GM23338 (cell line): ENCODE measurements around the gene VRK3. TPM values are rescaled to one million over a fixed set of nuclear protein-coding genes. Genes with fewer than 3 reads are reported as not detected.

Experiments used
- CREB1 ChIP-seq: fragments of 250-450 bp; sonication (Bioruptor Pico); IDR thresholded peaks from 2 replicates; pipeline ENCODE4 v1.5.0; 2020; ENCODE audit warnings: low read depth, mild to moderate bottlenecking, moderate library complexity
- CTCF ChIP-seq, 2 experiments: fragments of 200-600 bp in 1 of 2; sonication (generic) in 1 of 2; conservative IDR thresholded peaks; 2 replicates each; pipeline versions ENCODE4 v1.5.1 to v1.6.1; 2016 to 2017; ENCODE audit warnings: antibody characterized with exemption in 2 of 2, low read depth in 2 of 2, mild to moderate bottlenecking in 2 of 2, moderate library complexity in 1 of 2
- EZH2phosphoT487 ChIP-seq: fragments of 200-600 bp; sonication (generic); IDR thresholded peaks from one replicate; pipeline ENCODE4 v1.8.1; 2018; ENCODE audit warnings: antibody characterized with exemption; ENCODE audit not compliant: unreplicated experiment
- JUNB ChIP-seq: IDR thresholded peaks from one replicate; pipeline ENCODE4 v1.6.1; 2016; ENCODE audit warnings: antibody characterized with exemption; ENCODE audit not compliant: unreplicated experiment
- NANOG ChIP-seq: IDR thresholded peaks from 2 replicates; pipeline ENCODE4 v1.6.1; 2016; ENCODE audit warnings: antibody characterized with exemption, borderline replicate concordance
- POLR2AphosphoS5 ChIP-seq: IDR thresholded peaks from 2 replicates; pipeline ENCODE4 v1.6.1; 2016; ENCODE audit warnings: antibody characterized with exemption, low read depth
- STAT1 ChIP-seq: IDR thresholded peaks from one replicate; pipeline ENCODE4 v1.6.1; 2016; ENCODE audit warnings: antibody characterized with exemption; ENCODE audit not compliant: unreplicated experiment
- ZNF114 ChIP-seq: fragments of 250-450 bp; sonication (Bioruptor Pico); IDR thresholded peaks from 2 replicates; pipeline ENCODE4 v1.5.0; 2020; ENCODE audit warnings: mild to moderate bottlenecking, moderate library complexity
- ZNF331 ChIP-seq: fragments of 250-450 bp; sonication (Bioruptor Pico); IDR thresholded peaks from 2 replicates; pipeline ENCODE4 v1.5.0; 2020; ENCODE audit warnings: low read depth, mild to moderate bottlenecking, moderate library complexity
- ZNF462 ChIP-seq: fragments of 250-450 bp; sonication (Bioruptor Pico); IDR thresholded peaks from 2 replicates; pipeline ENCODE4 v1.5.0; 2020; ENCODE audit warnings: mild to moderate bottlenecking, moderate library complexity
- polyA plus RNA-seq: library from polyadenylated mRNA; unstranded; fragments of >200 nt; fragmentation: Nextera tagmentation; extraction: Ambion mirVana; gene quantifications from 2 replicates; pipeline ENCODE4 v1.2.1, GENCODE V29; 2016
- total RNA-seq: library from RNA; depleted of rRNA; stranded (reverse); fragments of >200 nt; shearing (Covaris generic); gene quantifications from 2 replicates; pipeline ENCODE4 v1.2.3, GENCODE V29; 2014
- TF ChIP-seq, protein P1 (sequence below): IDR thresholded peaks from one replicate; pipeline ENCODE4 v1.6.1; 2018; ENCODE audit warnings: antibody characterized with exemption; ENCODE audit not compliant: unreplicated experiment

Gene VRK3
- total and polyA plus RNA-seq, 2 experiments from 2014 or later = 17.4 to 29.1 TPM

- TF ChIP-seq ZNF462 (CRISPR knock-in tag) = no peak
- TF ChIP-seq NANOG = no peak
- TF ChIP-seq, protein P1, sequence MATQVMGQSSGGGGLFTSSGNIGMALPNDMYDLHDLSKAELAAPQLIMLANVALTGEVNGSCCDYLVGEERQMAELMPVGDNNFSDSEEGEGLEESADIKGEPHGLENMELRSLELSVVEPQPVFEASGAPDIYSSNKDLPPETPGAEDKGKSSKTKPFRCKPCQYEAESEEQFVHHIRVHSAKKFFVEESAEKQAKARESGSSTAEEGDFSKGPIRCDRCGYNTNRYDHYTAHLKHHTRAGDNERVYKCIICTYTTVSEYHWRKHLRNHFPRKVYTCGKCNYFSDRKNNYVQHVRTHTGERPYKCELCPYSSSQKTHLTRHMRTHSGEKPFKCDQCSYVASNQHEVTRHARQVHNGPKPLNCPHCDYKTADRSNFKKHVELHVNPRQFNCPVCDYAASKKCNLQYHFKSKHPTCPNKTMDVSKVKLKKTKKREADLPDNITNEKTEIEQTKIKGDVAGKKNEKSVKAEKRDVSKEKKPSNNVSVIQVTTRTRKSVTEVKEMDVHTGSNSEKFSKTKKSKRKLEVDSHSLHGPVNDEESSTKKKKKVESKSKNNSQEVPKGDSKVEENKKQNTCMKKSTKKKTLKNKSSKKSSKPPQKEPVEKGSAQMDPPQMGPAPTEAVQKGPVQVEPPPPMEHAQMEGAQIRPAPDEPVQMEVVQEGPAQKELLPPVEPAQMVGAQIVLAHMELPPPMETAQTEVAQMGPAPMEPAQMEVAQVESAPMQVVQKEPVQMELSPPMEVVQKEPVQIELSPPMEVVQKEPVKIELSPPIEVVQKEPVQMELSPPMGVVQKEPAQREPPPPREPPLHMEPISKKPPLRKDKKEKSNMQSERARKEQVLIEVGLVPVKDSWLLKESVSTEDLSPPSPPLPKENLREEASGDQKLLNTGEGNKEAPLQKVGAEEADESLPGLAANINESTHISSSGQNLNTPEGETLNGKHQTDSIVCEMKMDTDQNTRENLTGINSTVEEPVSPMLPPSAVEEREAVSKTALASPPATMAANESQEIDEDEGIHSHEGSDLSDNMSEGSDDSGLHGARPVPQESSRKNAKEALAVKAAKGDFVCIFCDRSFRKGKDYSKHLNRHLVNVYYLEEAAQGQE = no peak
- TF ChIP-seq POLR2AphosphoS5 = no peak
- TF ChIP-seq JUNB = no peak
- TF ChIP-seq ZNF331 (CRISPR knock-in tag) = no peak
- no peak for TF ChIP-seq ZNF114 (CRISPR knock-in tag)
- no peak for TF ChIP-seq CTCF (conservative IDR thresholded peaks at IDR 0.05; ENCODE audit: low read depth in 2 of 2)
- no peak for TF ChIP-seq CREB1 (CRISPR knock-in tag)
- no peak for TF ChIP-seq EZH2phosphoT487
- TF ChIP-seq STAT1 = no peak
Measured at GRCh38 chr19:50065938-50066337, 40.8 kb upstream of the VRK3 start (continued).
